Stimulated activated effector memory CD8-positive, alpha-beta T cell treated with anti-CD3 and anti-CD28 coated beads, Interleukin-12 subunit alpha, Interleukin-12 subunit beta, amount 100 ng/mL, for 72 hours (primary cell): ENCODE results near the gene LRRC45.

ENCODE experiments used
- ATAC-seq: fragments of 150-1000 bp; cut with Tn5 transposase; 2 replicates; pipeline ENCODE4 v1.10.0; 2021
- DNase-seq, 2 donors: peaks; one replicate each; pipeline ENCODE4 v3.0.0; 2021 to 2022; ENCODE audit warnings: low spot score in 2 of 2
- H3K27ac Mint-ChIP-seq: one replicate; pipeline ENCODE4 v1.8.0; 2022; ENCODE audit warnings: mild to moderate bottlenecking, mixed read lengths
- H3K36me3 Mint-ChIP-seq: one replicate; pipeline ENCODE4 v1.8.0; 2022; ENCODE audit warnings: mild to moderate bottlenecking, mixed read lengths
- H3K4me1 Mint-ChIP-seq: one replicate; pipeline ENCODE4 v1.8.0; 2022; ENCODE audit warnings: mixed read lengths
- H3K4me3 Mint-ChIP-seq: one replicate; pipeline ENCODE4 v1.8.0; 2022; ENCODE audit warnings: mild to moderate bottlenecking, mixed read lengths
- H3K9me3 Mint-ChIP-seq: one replicate; pipeline ENCODE4 v1.8.0; 2022; ENCODE audit warnings: mixed read lengths

LRRC45 gene

DNA sequence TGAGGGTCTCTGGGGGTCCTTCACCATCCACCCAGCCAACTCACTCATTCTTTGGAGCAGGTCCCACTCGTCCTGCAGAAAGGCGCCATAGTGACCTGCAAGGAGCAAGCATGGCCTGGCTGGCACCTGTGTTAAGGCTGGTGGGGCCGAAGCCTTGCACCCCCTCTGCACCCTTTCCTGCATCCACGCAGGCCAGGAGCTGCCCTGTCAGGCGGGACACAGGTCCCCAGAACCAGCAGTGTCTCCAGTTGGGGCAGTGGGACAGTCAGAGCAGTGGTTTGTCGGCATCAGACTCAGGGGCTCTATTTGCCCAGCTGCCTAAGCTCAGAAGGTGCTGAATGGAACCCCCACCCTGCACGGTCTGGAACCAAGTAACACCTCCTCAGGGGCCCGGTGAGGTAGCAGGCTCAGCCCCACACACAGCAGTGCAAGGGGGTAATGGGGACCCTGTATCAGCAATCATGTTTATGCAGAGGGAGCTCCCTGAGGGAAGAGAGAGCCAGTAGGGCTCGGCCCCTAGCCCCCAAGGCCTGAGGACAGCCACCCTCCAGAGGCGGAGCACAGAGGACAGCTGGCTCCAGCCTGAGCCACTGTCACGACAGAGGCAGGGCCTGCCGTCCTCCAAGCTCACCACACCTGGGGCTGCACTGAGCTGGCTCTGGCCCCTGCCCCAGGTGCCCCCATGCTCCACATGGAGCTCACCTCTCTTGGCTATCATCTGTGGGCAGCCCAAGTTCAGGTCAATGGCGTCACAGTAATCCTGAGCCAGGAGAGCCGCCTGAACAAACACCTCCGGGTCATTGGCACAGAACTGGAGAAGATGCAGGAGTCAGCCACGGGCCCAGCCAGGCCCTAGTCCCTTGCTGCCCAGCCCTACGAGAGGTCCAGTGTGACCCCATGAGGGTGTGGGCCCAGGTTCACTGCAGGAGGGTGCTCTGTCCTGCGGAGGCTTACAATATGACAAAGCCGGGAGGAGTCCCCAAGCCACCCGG is 40.6 kb downstream of the LRRC45 start:
- Mint-ChIP-seq H3K9me3 (no peaks in the 10 kb centered on the region), H3K4me3 (peak overlapping the region; percentile 76), H3K4me1 (peaks cover 15% of the 10 kb centered on the region), H3K36me3 (peaks cover 23% of the 10 kb centered on the region), H3K27ac (peak overlapping the region; percentile 65)
- DNase-seq (no peak), ATAC-seq (no peak)

GRCh38 chr17:82064433-82065192 is 41.5 kb downstream of the LRRC45 start:
- Mint-ChIP-seq H3K4me1 (peaks cover 15% of the 10 kb centered on the region), H3K4me3 (peak overlapping the region; percentile 76)
- no peak for ATAC-seq

GRCh38 chr17:82065193-82065637 is 42.1 kb downstream of the LRRC45 start:
- no peaks in the 10 kb centered on the region for H3K9me3 Mint-ChIP-seq
- peak; percentile 72 for ATAC-seq
- H3K4me3 Mint-ChIP-seq: peak overlapping the region; percentile 76
- peaks cover 15% of the 10 kb centered on the region for H3K4me1 Mint-ChIP-seq
- H3K36me3 Mint-ChIP-seq: peaks cover 17% of the 10 kb centered on the region
- peak in 1 of 2 donors; percentile 69 for DNase-seq
- peak overlapping the region; percentile 93 for H3K27ac Mint-ChIP-seq

More at GRCh38 chr17:82064433-82065192, 41.5 kb downstream of the LRRC45 start:
- H3K36me3 Mint-ChIP-seq: peaks cover 23% of the 10 kb centered on the region
- no peaks in the 10 kb centered on the region for H3K9me3 Mint-ChIP-seq
- peak overlapping the region; percentile 65 for H3K27ac Mint-ChIP-seq
- DNase-seq: no peak

GRCh38 chr17:82065638-82066303 is 42.7 kb downstream of the LRRC45 start, which contains the start of gene DUS1L:
DUS1L (minus strand) TSS chr17:82065804; CDS start chr17:82065059, 745 bp downstream.
- DNase-seq (peak; percentile 79 to 89), ATAC-seq (peak; percentile 92)
- Mint-ChIP-seq H3K4me1 (peaks cover 15% of the 10 kb centered on the region), H3K9me3 (no peaks in the 10 kb centered on the region), H3K4me3 (peak within 1 kb of the TSS; percentile 76), H3K27ac (peak within 1 kb of the TSS; percentile 93), H3K36me3 (peaks cover 11% of the 10 kb centered on the region)

GRCh38 chr17:82070611-82071010 is 47.5 kb downstream of the LRRC45 start:
- H3K4me3 Mint-ChIP-seq: no peak overlapping the region
- peak overlapping the region; percentile 10 for H3K27ac Mint-ChIP-seq
- no peaks in the 10 kb centered on the region for H3K9me3 Mint-ChIP-seq
- ATAC-seq: no peak
- no peak for DNase-seq
- H3K4me1 Mint-ChIP-seq: peaks cover 4% of the 10 kb centered on the region
- H3K36me3 Mint-ChIP-seq: no peaks in the 10 kb centered on the region

- Mint-ChIP-seq H3K4me1 (no peaks in the 10 kb centered on the region), H3K27ac (no peak overlapping the region), H3K9me3 (no peaks in the 10 kb centered on the region), H3K4me3 (no peak overlapping the region), H3K36me3 (peaks cover 5% of the 10 kb centered on the region)
- DNase-seq: no peak
- no peak for ATAC-seq
These were observed 49.7 kb downstream of the LRRC45 start for GRCh38 chr17:82072827-82073226.

- Mint-ChIP-seq H3K9me3 (no peaks in the 10 kb centered on the region), H3K36me3 (peaks cover 12% of the 10 kb centered on the region), H3K4me1 (no peaks in the 10 kb centered on the region), H3K27ac (no peak overlapping the region), H3K4me3 (no peak overlapping the region)
- DNase-seq (no peak), ATAC-seq (no peak)
These were observed 50.3 kb downstream of the LRRC45 start for GRCh38 chr17:82073446-82073845.

DNA sequence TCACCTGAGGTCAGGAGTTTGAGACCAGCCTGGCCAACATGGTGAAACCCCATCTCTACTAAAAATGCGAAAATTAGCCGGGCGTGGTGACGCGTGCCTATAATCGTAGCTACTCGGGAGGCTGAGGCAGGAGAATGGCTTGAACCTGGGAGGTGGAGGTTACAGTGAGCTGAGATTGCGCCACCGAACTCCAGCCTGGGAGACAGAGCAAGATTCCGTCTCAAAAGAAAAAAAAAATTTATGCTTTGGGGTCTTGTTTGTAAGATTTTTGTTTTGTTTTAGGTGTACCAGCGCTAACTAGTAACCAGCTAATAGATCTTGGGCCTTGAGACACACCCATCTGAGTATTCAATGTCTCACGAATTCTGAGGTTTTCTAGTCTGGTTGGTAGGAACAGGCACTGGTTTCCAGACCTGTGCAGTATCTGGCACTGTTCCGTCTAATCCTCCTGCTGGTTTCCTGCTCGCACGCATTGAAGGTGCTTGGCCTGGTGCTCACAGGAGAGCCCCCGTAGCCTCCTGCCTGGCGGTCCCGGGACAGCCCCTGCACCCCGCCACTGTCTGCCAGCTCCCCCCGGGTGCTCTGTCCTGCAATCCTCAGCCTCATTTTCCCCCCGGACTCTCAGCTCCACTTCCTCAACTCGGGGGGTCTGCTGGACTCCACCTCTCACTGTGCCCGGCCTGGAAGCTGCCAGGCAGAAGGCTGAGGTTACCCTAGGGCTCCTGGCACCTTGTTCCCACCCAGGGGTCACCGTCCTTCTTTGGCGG is 53.1 kb downstream of the LRRC45 start:
- H3K4me1 Mint-ChIP-seq: no peaks in the 10 kb centered on the region
- no peak overlapping the region for H3K4me3 Mint-ChIP-seq
- H3K27ac Mint-ChIP-seq: no peak overlapping the region
- DNase-seq (no peak), ATAC-seq (no peak)
- H3K9me3 Mint-ChIP-seq: no peaks in the 10 kb centered on the region
- peaks cover 35% of the 10 kb centered on the region for H3K36me3 Mint-ChIP-seq

DNA sequence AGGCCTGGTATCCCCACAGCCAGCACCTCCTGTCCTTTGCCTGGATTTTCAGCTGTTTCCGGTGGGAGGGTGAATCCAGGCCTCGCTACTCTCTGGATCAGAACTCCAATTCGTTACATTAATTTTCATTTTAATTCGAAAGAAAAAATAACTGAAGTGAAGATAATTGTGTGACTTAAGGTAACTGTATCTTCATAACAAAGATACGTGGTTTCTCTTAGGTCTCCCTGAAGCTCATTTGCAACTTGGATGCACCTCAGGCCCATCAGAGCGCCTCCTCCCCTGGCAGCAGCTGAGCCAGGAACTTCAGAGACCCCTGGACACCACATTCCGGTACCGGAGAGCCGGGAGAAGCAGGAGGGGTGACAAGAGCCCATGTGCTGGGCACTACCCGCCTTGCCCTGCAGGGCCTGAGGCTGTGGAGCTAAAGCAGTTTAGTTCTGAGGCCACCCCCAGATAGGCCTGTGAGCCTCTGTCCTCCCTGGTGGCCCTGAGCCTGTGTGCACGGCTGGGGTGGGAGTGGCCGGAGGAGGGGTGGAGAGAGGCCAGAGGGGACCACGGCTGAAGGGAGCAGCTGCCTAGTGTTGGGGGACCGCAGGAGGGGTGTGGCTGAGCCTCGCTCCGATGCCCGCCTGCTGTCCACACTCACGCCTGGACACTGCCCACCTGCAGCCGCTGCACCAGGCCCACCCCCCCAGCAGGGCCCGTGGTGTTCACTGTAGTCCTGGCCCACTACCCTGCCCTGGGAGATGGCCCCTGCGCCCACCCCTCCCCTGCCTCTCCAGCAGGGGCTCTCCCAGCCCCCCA is 53.9 kb downstream of the LRRC45 start:
- H3K4me1 Mint-ChIP-seq: no peaks in the 10 kb centered on the region
- ATAC-seq (peak; percentile 43), DNase-seq (no peak)
- H3K4me3 Mint-ChIP-seq: no peak overlapping the region
- peaks cover 40% of the 10 kb centered on the region for H3K36me3 Mint-ChIP-seq
- H3K9me3 Mint-ChIP-seq: no peaks in the 10 kb centered on the region
- H3K27ac Mint-ChIP-seq: no peak overlapping the region

DNA sequence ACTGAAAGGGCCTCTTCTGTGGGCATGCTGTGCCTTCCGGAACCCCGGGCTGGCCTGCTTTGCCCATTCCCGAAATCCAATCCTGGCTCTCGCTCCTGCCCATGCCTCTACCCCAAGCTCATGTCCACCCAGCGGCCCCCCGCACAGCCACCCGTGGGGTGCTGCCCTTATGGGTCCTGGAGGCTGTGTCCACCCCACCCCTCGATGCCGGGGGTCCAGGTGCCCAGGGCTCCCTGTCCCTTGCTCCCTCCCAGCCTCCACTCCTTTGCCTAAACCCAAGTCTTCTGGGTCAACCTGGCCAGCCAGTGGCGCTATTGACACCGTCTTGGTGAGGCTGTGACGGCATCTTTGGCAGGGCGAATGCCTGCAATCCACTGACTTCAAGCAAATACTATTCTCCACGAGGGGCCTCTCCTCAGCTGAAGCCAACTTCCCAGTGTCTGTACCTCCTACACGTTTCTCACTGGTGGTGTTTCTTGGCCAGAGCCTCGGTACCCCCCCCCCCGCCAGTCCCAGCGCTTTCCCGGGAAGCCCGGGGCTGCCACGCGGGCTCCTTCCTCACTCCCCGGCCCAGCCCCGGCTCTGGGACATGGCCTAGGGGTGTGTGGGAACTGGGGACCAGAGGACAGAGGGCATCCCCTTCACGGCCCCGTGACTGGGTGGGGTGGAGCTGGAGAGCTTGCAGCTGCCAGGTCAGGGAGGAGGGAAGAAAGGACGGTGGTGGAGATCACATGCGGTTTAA is 54.7 kb downstream of the LRRC45 start:
- H3K36me3 Mint-ChIP-seq: peaks cover 48% of the 10 kb centered on the region
- H3K4me1 Mint-ChIP-seq: no peaks in the 10 kb centered on the region
- no peak for ATAC-seq
- H3K27ac Mint-ChIP-seq: no peak overlapping the region
- no peaks in the 10 kb centered on the region for H3K9me3 Mint-ChIP-seq
- no peak for DNase-seq
- no peak overlapping the region for H3K4me3 Mint-ChIP-seq

DNA sequence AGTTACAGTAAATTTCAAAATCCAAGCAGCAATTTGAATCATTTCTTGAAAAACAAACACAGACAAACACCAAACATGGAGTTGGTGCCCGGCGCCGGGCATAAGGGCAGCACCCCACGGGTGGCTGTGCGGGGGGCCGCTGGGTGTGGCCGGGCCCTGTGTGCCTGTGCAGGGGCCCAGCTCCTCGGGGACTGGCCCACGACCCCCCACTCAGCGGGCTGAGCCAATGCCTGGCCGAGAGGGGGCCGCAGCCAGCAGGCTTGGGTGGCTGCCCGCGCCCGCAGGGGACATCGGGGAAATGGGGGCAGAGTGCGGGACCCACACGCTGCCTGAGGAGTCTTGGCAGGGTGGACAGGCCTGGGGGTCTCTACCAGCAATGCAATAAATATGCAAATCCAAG is 55.3 kb downstream of the LRRC45 start:
- H3K4me3 Mint-ChIP-seq: no peak overlapping the region
- no peak for ATAC-seq
- no peaks in the 10 kb centered on the region for H3K9me3 Mint-ChIP-seq
- H3K4me1 Mint-ChIP-seq: no peaks in the 10 kb centered on the region
- DNase-seq: no peak
- peaks cover 55% of the 10 kb centered on the region for H3K36me3 Mint-ChIP-seq
- no peak overlapping the region for H3K27ac Mint-ChIP-seq

DNA sequence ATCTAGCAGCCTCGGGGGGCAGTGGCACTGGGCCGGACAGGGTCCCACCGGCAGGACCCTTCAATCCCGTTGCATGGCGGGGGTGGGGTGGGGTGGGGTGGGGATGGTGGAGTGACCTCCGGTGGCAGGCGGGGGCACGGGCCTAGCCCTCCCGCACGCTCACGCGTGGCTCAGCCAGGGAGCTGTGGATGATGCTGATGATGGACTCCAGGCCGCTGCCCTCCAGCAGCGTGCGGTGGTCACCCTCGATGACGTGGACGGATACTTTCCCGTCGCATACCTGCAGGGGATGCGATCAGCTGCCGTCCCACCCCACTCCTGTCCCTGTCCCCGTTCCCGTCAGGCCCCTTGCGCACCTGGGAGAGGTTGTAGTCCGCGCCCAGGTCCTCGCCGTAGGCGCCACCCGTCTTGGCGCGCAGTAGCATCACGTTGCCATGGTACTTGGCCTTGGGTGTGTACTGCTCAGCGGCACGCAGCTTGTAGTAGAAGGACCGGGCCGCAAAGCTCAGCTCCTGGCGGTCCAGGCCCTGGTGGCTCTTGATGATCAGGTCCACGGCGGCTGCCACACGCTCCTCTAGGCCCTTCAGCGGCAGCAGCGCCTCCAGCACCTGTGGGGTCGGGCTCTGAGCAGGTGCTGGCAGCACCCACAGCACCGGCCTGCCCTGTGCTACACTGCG is 56.0 kb downstream of the LRRC45 start:
- Mint-ChIP-seq H3K36me3 (peaks cover 62% of the 10 kb centered on the region), H3K4me3 (no peak overlapping the region), H3K4me1 (no peaks in the 10 kb centered on the region), H3K9me3 (no peaks in the 10 kb centered on the region), H3K27ac (no peak overlapping the region)
- DNase-seq (no peak), ATAC-seq (no peak)
